Aorta (tissue), 5 donors: ENCODE measurements around the gene CEP112. TPM values are rescaled to one million over a fixed set of nuclear protein-coding genes. Genes with fewer than 3 reads are reported as not detected.
"Not testable (repeated sequence)": the region's sequence is repeated elsewhere in the genome, so short reads cannot be mapped to it uniquely, and the experiment has no call there.

Experiments
- ATAC-seq: fragments of 200-7000 bp; cut with Tn5 transposase; one replicate; pipeline ENCODE4 v1.9.1; 2022; ENCODE audit warnings: moderate library complexity; ENCODE audit not compliant: low FRiP score
- DNase-seq, 2 donors: peaks; one replicate each; pipeline ENCODE4 v3.0.0-alpha.2; 2020
- H3K27ac ChIP-seq, 2 donors: one replicate each; pipeline ENCODE4 v1.5.1; 2013; ENCODE audit warnings: low read length in 2 of 2, mild to moderate bottlenecking in 2 of 2, moderate library complexity in 2 of 2, control low read depth in 1 of 2, inconsistent platforms in 1 of 2, low read depth in 1 of 2
- H3K27me3 ChIP-seq, 2 donors: one replicate each; pipeline ENCODE4 v1.6.1; 2013; ENCODE audit warnings: control low read depth in 1 of 2, low read length in 1 of 2, mild to moderate bottlenecking in 1 of 2, moderate library complexity in 1 of 2; ENCODE audit not compliant: insufficient read depth in 2 of 2, control insufficient read depth in 1 of 2
- H3K36me3 ChIP-seq, 2 donors: one replicate each; pipeline ENCODE4 v1.6.1; 2013; ENCODE audit warnings: control low read depth in 1 of 2, low read length in 1 of 2, mild to moderate bottlenecking in 1 of 2; ENCODE audit not compliant: insufficient read depth in 2 of 2, control insufficient read depth in 1 of 2
- H3K4me1 ChIP-seq, 2 donors: one replicate each; pipeline ENCODE4 v1.6.1; 2013; ENCODE audit warnings: low read length in 2 of 2, control low read depth in 1 of 2, mild to moderate bottlenecking in 1 of 2, moderate library complexity in 1 of 2; ENCODE audit not compliant: insufficient read depth in 2 of 2, control insufficient read depth in 1 of 2
- H3K4me3 ChIP-seq, 2 donors: one replicate each; pipeline ENCODE4 v1.5.1; 2013; ENCODE audit warnings: low read length in 2 of 2, control low read depth in 1 of 2, mild to moderate bottlenecking in 1 of 2
- H3K9me3 ChIP-seq: one replicate; pipeline ENCODE4 v1.6.1; 2013; ENCODE audit warnings: mild to moderate bottlenecking, low read length; ENCODE audit not compliant: control insufficient read depth
- WGBS, 2 donors: extraction: QIAGEN DNeasy Blood & Tissue Kit; methylation state at CpG; one replicate each; pipeline ENCODE4 v1.1.7; 2013; 5-methylcytosine and 5-hydroxymethylcytosine counted together
- intact Hi-C, 2 donors: fragments of 100-400 bp; cut with DNase I; formaldehyde crosslinking; loops; one replicate each; pipeline versions ENCODE4 v1.14.2 to v1.15.0; 2022
- polyA plus RNA-seq, 2 donors: library from polyadenylated mRNA; stranded (reverse); fragments of 200-250 nt; gene quantifications; one replicate each; pipeline ENCODE4 v1.2.3, GENCODE V29; 2013
- total RNA-seq, 2 donors: library from RNA; stranded (reverse); fragmentation: NEBNext Ultra II Directional; extraction: Animal tissue kit (Norgen Biotek cat#: 25700); gene quantifications; one replicate each; pipeline ENCODE4 v1.2.1, GENCODE V29; 2021
- donor health status: healthy with polysubstance abuse.
- donor health status: Bipolar disorder and iron deficiency.
- donor health status: DM: no; HTN: no; CAD: no.
- donor health status: DM: no; HTN: no; CAD: no.
- donor health status: DM: yes; HTN: yes; CAD: no.

CEP112 gene
- total and polyA plus RNA-seq, 4 donors, result 17.5 to 47.5 (median 30.7) TPM

GRCh38 chr17:66172144-66172543 lies 19.8 kb downstream of the CEP112 start:
- intact Hi-C loops, result no loop called here
- WGBS, 2 donors, result 80 to 82% methylated on average over 5 of the region's 5 CpGs
- Histone ChIP-seq H3K9me3 (no peaks in the 10 kb centered on the region), H3K4me1 (no peaks in the 10 kb centered on the region), H3K27me3 (no peaks in the 10 kb centered on the region), H3K27ac (no peak overlapping the region), H3K36me3 (peaks cover 2% of the 10 kb centered on the region in 2 donors), H3K4me3 (no peak overlapping the region)
- ATAC-seq, result no peak
- no peak for DNase-seq

GRCh38 chr17:66171692-66172091 lies 20.2 kb downstream of the CEP112 start:
- 63 to 71% methylated on average over 3 of the region's 3 CpGs for WGBS, 2 donors
- Histone ChIP-seq H3K36me3 (peaks cover 2% of the 10 kb centered on the region in 2 donors), H3K4me1 (no peaks in the 10 kb centered on the region), H3K27me3 (no peaks in the 10 kb centered on the region), H3K27ac (no peak overlapping the region), H3K4me3 (no peak overlapping the region), H3K9me3 (no peaks in the 10 kb centered on the region)
- intact Hi-C loops, result no loop called here
- no peak for DNase-seq
- ATAC-seq, result no peak

GRCh38 chr17:66171172-66171571 lies 20.8 kb downstream of the CEP112 start:
- Histone ChIP-seq H3K4me1 (no peaks in the 10 kb centered on the region), H3K9me3 (no peaks in the 10 kb centered on the region), H3K27me3 (no peaks in the 10 kb centered on the region), H3K4me3 (no peak overlapping the region), H3K27ac (no peak overlapping the region), H3K36me3 (peaks cover 2% of the 10 kb centered on the region in 2 donors)
- DNase-seq (no peak), ATAC-seq (no peak)
- intact Hi-C loops, result no loop called here

- no peak overlapping the region for H3K4me3 ChIP-seq
- ATAC-seq (no peak), DNase-seq (no peak)
- 53 to 56% methylated on average over 3 of the region's 3 CpGs for WGBS, 2 donors
- H3K27ac ChIP-seq, result no peak overlapping the region
- H3K36me3 ChIP-seq, result peaks cover 2% of the 10 kb centered on the region in 2 donors
- H3K27me3 ChIP-seq, result no peaks in the 10 kb centered on the region
- H3K4me1 ChIP-seq, result no peaks in the 10 kb centered on the region
- intact Hi-C loops, result loop anchor here (5.0 to 10.0 kb wide), 4 partner anchors 713 to 933 kb away; no protein-coding TSS in a partner anchor
- no peaks in the 10 kb centered on the region for H3K9me3 ChIP-seq
Measured at GRCh38 chr17:66169839-66170238, 22.1 kb downstream of the CEP112 start.

- Histone ChIP-seq H3K27me3 (no peaks in the 10 kb centered on the region), H3K27ac (no peak overlapping the region), H3K4me3 (no peak overlapping the region), H3K4me1 (no peaks in the 10 kb centered on the region), H3K36me3 (peaks cover 2% of the 10 kb centered on the region in 2 donors), H3K9me3 (no peaks in the 10 kb centered on the region)
- DNase-seq (no peak), ATAC-seq (no peak)
- 65 to 81% methylated on average over 5 of the region's 5 CpGs for WGBS, 2 donors
- intact Hi-C loops, result loop anchor here (5.0 to 10.0 kb wide), 4 partner anchors 710 to 930 kb away; no protein-coding TSS in a partner anchor
Measured at GRCh38 chr17:66167189-66167815, 24.6 kb downstream of the CEP112 start.

GRCh38 chr17:66165537-66166123 lies 26.3 kb downstream of the CEP112 start:
- no peak overlapping the region for H3K27ac ChIP-seq
- intact Hi-C loops, result loop anchor here (5.0 to 10.0 kb wide), 4 partner anchors 708 to 928 kb away; no protein-coding TSS in a partner anchor
- DNase-seq (no peak), ATAC-seq (no peak)
- H3K27me3 ChIP-seq, result no peaks in the 10 kb centered on the region
- no peaks in the 10 kb centered on the region for H3K4me1 ChIP-seq
- H3K36me3 ChIP-seq, result peaks cover 0 to 2% of the 10 kb centered on the region in 2 donors
- H3K9me3 ChIP-seq, result no peaks in the 10 kb centered on the region
- H3K4me3 ChIP-seq, result no peak overlapping the region

GRCh38 chr17:66155055-66155454 lies 36.9 kb downstream of the CEP112 start:
- WGBS, 2 donors, result 92 to 97% methylated on average over 4 of the region's 4 CpGs
- H3K27ac ChIP-seq, DNase-seq, H3K4me3 ChIP-seq, H3K27me3 ChIP-seq, intact Hi-C loops, ATAC-seq, H3K9me3 ChIP-seq, H3K36me3 ChIP-seq, H3K4me1 ChIP-seq: not testable (repeated sequence)

GRCh38 chr17:66152756-66153155 lies 39.2 kb downstream of the CEP112 start:
- no peak for DNase-seq
- Histone ChIP-seq H3K9me3 (no peaks in the 10 kb centered on the region), H3K27ac (no peak overlapping the region), H3K36me3 (no peaks in the 10 kb centered on the region), H3K4me1 (no peaks in the 10 kb centered on the region), H3K27me3 (no peaks in the 10 kb centered on the region), H3K4me3 (no peak overlapping the region)
- intact Hi-C loops, result no loop called here
- 72 to 97% methylated on average over 2 of the region's 2 CpGs for WGBS, 2 donors
- ATAC-seq, result no peak

- ATAC-seq, result no peak
- H3K9me3 ChIP-seq, result no peaks in the 10 kb centered on the region
- H3K4me3 ChIP-seq, result no peak overlapping the region
- H3K36me3 ChIP-seq, result no peaks in the 10 kb centered on the region
- no peaks in the 10 kb centered on the region for H3K4me1 ChIP-seq
- intact Hi-C loops, result no loop called here
- no peak for DNase-seq
- no peaks in the 10 kb centered on the region for H3K27me3 ChIP-seq
- H3K27ac ChIP-seq, result no peak overlapping the region
Measured at GRCh38 chr17:66150708-66151107, 41.2 kb downstream of the CEP112 start.
